ENCODE data around the gene KRT36. TPM values are rescaled to one million over a fixed set of nuclear protein-coding genes. Genes with fewer than 3 reads are reported as not detected.

KRT36 gene
- total RNA-seq, 4 donors from 2014 or later = not detected

DNA sequence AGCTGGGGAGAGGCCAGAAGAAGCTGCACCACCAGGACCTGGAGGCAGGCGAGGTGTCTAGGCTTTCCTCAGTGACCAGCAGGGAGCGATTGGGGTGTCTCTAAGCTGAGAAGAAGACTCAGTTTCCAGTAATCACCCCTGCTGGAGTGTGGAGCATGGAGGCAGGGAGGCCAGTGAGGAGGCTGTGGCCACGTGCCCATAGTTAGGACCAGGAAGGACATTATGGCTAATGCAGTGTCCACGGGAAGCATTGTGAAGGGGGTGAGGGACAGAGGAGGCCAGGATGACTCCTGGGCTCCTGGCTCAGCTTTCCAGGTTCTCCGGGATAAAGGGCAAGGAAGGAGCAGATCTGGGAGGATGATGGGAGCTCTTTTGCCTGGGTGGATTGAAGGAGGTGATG is 10.0 kb upstream of the KRT36 start:
- 82% methylated on average over 5 of the region's 5 CpGs; no CpG with 5 or more reads in 1 of the 2 donors for WGBS, 2 donors (ENCODE audit: low coverage in 1 of 2)
- TF ChIP-seq POLR2A (IDR thresholded peaks at IDR 0.05) = no peak
- no peak for TF ChIP-seq CTCF (IDR thresholded peaks at IDR 0.05)
- TF ChIP-seq EP300 (IDR thresholded peaks at IDR 0.05; ENCODE audit: low read depth) = no peak
- TF ChIP-seq POLR2AphosphoS5 (IDR thresholded peaks at IDR 0.05) = no peak
- no peak for DNase-seq
- intact Hi-C loops (cut with DNase I; ENCODE audit: low total_unique reads) (no loop called here), in situ Hi-C loops (cut with MboI; ENCODE audit: low pct_ligation_motif_present in 1 of 4, low pct_unique_long_range_greater_than_20kb in 1 of 4, low sequenced_read_pairs in 3 of 4) (no loop called here)
- no peaks in the 10 kb centered on the region for H3K27me3 ChIP-seq
- no peaks in the 10 kb centered on the region for H3K36me3 ChIP-seq
- no peaks in the 10 kb centered on the region for H3K9me3 ChIP-seq
- no peak overlapping the region for H3K4me3 ChIP-seq
- no peaks in the 10 kb centered on the region for H3K4me1 ChIP-seq
- H3K27ac ChIP-seq = no peak overlapping the region

GRCh38 chr17:41498276-41498675 is 8.6 kb upstream of the KRT36 start:
- Histone ChIP-seq H3K27ac (no peak overlapping the region), H3K36me3 (no peaks in the 10 kb centered on the region), H3K4me1 (no peaks in the 10 kb centered on the region), H3K4me3 (no peak overlapping the region), H3K9me3 (no peaks in the 10 kb centered on the region), H3K27me3 (no peaks in the 10 kb centered on the region)
- TF ChIP-seq POLR2AphosphoS5 (IDR thresholded peaks at IDR 0.05) (no peak), POLR2A (IDR thresholded peaks at IDR 0.05) (no peak), CTCF (IDR thresholded peaks at IDR 0.05) (no peak), EP300 (IDR thresholded peaks at IDR 0.05; ENCODE audit: low read depth) (no peak)
- in situ Hi-C loops (cut with MboI; ENCODE audit: low pct_ligation_motif_present in 1 of 4, low pct_unique_long_range_greater_than_20kb in 1 of 4, low sequenced_read_pairs in 3 of 4) = no loop called here
- whole genome bisulfite sequencing, 2 donors (ENCODE audit: low coverage in 1 of 2) = 53 to 54% methylated on average over 6 of the region's 6 CpGs
- DNase-seq = no peak
- intact Hi-C loops (cut with DNase I; ENCODE audit: low total_unique reads) = no loop called here

DNA sequence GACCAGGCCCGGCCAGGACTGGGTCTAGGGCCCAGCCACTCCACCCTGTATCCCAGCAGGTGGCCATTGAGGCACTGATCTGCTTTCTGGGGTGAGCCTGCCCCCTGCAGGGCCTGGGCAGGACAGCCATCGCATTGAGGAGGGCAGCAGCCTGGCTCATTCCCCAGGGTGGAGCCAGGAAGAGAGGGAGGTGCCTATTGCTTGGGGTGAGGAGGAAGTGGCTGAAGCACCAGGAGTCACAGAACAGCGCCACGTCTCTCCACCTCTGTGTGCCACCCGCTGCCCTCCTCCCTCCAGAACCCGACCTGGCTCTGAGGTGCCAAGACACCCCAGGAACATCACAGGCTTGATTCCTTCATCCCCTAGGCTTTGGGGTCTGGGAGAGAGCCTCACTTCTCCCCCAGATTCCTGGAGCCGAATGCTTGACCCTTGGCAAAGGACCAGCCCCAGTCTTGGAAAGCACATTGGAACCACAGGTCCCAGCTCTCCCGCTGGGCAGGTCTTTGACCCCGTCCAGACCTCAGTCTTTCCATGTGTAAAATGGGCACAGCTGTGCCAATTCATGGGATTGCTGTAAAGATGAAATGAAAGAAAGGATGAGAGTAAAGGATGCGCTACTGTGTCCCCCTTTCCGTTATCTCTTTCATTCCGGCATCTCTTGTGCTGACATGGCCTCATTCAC is 7.2 kb upstream of the KRT36 start:
- H3K27me3 ChIP-seq = no peaks in the 10 kb centered on the region
- in situ Hi-C loops (cut with MboI; ENCODE audit: low pct_ligation_motif_present in 1 of 4, low pct_unique_long_range_greater_than_20kb in 1 of 4, low sequenced_read_pairs in 3 of 4) = no loop called here
- no peaks in the 10 kb centered on the region for H3K36me3 ChIP-seq
- peaks cover 0 to 8% (median 3%) of the 10 kb centered on the region in 4 donors for H3K4me1 ChIP-seq
- WGBS, 2 donors (ENCODE audit: low coverage in 1 of 2) = 63 to 94% methylated on average over 3 to 12 of the region's 12 CpGs
- intact Hi-C loops (cut with DNase I; ENCODE audit: low total_unique reads) = no loop called here
- H3K27ac ChIP-seq = peak overlapping the region in 3 of 4 donors; percentile 44 to 49 (median 49)
- no peaks in the 10 kb centered on the region for H3K9me3 ChIP-seq
- TF ChIP-seq POLR2AphosphoS5 (IDR thresholded peaks at IDR 0.05) = peak; percentile 19 to 55 (median 27)
- peak; percentile 69 for TF ChIP-seq POLR2A (IDR thresholded peaks at IDR 0.05)
- TF ChIP-seq EP300 (IDR thresholded peaks at IDR 0.05; ENCODE audit: low read depth) = no peak
- TF ChIP-seq CTCF (IDR thresholded peaks at IDR 0.05) = peak; percentile 40 to 93 (median 71)
- DNase-seq = peak; percentile 84
- H3K4me3 ChIP-seq = no peak overlapping the region

GRCh38 chr17:41494524-41494923 is 4.8 kb upstream of the KRT36 start:
- in situ Hi-C loops (cut with MboI; ENCODE audit: low pct_ligation_motif_present in 1 of 4, low pct_unique_long_range_greater_than_20kb in 1 of 4, low sequenced_read_pairs in 3 of 4) (no loop called here), intact Hi-C loops (cut with DNase I; ENCODE audit: low total_unique reads) (no loop called here)
- Histone ChIP-seq H3K27me3 (no peaks in the 10 kb centered on the region), H3K4me1 (peaks cover 0 to 30% (median 8%) of the 10 kb centered on the region in 4 donors), H3K9me3 (no peaks in the 10 kb centered on the region), H3K4me3 (no peak overlapping the region), H3K27ac (no peak overlapping the region), H3K36me3 (no peaks in the 10 kb centered on the region)
- TF ChIP-seq CTCF (IDR thresholded peaks at IDR 0.05) = no peak
- no peak for TF ChIP-seq POLR2A (IDR thresholded peaks at IDR 0.05)
- TF ChIP-seq EP300 (IDR thresholded peaks at IDR 0.05; ENCODE audit: low read depth) = no peak
- TF ChIP-seq POLR2AphosphoS5 (IDR thresholded peaks at IDR 0.05) = no peak
- DNase-seq = no peak
- 82% methylated on average over 2 of the region's 2 CpGs; no CpG with 5 or more reads in 1 of the 2 donors for WGBS, 2 donors (ENCODE audit: low coverage in 1 of 2)

Data from transverse colon (tissue), 4 donors.